ENCODE measurements around the gene LRRC30.

The LRRC30 gene

DNA sequence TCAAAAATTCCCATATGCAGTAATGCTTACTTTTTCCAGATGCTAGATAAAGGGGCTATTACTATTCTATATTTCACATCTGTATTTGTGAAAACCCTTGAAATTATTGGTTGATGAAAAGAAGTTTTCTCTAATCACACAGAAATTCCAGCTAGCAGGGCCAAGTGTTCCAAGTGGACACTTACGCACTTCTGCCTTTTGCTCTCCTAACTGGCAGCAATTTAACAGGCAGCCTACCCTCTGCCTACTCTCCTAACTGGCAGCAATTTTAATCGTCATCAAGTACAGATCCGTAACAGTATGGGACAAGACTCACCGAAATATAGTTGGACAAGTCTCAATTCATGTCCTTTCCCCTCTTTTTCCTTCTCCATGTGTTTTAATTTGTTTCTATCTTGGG lies 12.0 kb downstream of the LRRC30 start:
- DNase-seq, result no peak

- DNase-seq, result no peak
These were observed 18.0 kb downstream of the LRRC30 start for GRCh38 chr18:7248877-7249276.

GRCh38 chr18:7254163-7254562 lies 23.3 kb downstream of the LRRC30 start:
- no peak for DNase-seq

DNA sequence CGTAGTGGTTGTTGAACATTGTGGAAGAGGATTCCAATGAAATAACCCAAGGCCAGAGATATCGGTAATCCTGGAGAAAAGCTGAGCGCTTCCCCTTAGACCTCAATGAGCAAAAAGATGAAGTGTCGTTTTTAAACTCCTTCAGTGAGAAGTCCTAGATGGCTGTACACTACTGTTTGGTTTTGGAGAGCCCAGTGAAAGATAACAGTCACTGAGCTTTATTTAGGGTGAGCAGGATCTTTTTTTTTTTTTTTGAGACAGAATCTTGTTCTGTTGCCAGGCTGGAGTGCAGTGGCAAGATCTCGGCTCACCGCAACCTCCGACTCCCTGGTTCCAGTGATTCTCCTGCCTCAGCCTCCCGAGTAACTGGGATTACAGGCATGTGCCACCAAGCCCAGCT lies 24.2 kb downstream of the LRRC30 start:
- no peak for DNase-seq

DNA sequence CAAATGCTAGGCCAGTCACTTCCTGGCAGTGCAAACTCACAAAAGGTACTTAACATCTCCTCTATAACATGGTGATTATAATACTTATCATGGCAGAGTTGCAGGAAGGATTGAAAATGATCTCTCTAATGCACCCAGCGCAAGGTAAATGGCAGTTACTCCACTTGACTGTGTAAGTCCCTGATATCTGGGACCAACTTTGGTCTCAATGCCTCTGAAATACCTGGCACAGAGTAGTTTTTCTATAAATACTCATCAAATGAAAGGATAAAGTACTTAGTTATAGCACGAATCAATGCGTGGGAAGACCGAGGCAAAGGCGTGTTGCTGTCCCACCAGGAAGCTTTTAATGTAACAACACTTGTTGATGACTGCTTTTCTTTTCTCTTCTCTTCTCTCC lies 24.8 kb downstream of the LRRC30 start:
- DNase-seq, result no peak

DNA sequence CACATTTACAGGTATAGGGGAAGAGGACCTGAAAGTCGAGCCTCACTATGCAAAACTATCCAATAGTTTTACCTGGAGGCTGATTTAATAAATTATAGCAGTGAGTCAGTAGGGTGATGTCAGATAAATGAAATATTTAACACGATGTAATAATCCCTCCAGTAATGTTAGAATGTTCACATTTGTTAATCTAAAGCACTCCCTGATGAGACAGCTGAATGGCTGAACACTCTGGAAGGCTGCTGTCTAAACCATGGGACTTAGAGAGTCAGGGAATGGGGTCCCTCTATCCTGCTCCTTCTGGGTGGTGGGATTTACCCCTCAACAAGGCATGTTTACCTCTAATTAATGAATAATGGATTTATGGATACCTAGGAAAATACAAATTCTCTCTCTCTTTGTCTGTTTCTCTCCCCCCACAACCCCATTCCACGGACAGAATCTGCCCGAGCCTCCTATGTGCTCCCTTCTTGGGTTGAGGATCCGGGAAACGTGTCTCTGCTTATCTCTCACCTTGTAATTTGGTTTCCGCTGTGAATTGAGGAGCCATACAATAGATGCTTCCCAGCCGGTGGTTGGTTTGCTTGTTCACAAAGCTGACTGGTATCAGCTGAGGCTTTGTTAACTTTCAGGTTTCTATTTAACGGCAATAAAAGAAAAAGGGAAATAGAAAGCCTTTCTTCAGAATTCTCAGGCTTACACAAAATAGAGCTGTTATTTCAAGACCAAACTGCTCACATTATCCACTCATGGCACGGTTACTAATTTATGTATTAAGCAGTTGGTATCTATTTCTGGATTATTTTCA lies 25.9 kb downstream of the LRRC30 start:
- DNase-seq, result no peak

GRCh38 chr18:7257426-7257740 lies 26.5 kb downstream of the LRRC30 start:
- DNase-seq, result no peak

DNA sequence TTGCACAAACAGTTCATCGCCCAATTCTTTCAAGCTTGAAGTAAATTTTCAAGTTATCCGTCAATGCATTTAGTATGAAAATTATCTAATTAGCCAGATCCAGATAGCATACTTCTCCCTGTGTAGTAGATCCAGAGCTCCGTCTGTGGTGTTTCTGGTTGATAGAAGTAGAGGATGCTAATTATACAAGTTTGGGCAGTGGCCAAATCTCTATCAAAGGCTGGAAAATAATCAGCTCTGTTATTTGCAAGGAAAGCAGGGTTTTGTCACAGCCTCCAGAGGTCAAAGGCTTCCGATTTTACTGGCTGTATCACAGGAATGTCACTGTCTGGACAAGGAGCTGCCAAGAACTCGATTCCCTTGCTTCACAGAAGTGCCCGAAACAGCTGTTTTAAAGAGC lies 28.6 kb downstream of the LRRC30 start:
- DNase-seq, result no peak

DNA sequence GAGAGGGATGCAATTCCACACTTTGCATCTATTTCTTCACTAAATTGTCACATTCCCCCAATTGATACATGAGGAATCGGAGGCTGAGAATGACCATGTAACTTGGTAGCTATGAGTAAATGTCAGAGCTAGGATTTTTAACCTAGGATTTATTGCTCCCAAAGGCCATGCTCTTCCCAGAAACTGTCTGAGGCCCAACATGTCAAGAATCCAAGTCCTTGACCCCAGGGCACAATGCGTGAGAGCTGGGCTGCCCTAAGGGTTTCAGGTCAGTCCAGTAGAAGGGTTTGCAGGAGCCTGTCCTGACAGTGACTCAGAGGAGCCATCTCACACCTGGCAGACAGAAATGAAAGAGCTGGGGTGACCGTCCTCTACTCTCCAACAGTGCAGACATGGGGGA lies 30.3 kb downstream of the LRRC30 start:
- DNase-seq, result no peak

GRCh38 chr18:7267973-7268372 lies 37.1 kb downstream of the LRRC30 start:
- no peak for DNase-seq

- no peak for DNase-seq
These were observed 39.1 kb downstream of the LRRC30 start for GRCh38 chr18:7269942-7270341.

DNA sequence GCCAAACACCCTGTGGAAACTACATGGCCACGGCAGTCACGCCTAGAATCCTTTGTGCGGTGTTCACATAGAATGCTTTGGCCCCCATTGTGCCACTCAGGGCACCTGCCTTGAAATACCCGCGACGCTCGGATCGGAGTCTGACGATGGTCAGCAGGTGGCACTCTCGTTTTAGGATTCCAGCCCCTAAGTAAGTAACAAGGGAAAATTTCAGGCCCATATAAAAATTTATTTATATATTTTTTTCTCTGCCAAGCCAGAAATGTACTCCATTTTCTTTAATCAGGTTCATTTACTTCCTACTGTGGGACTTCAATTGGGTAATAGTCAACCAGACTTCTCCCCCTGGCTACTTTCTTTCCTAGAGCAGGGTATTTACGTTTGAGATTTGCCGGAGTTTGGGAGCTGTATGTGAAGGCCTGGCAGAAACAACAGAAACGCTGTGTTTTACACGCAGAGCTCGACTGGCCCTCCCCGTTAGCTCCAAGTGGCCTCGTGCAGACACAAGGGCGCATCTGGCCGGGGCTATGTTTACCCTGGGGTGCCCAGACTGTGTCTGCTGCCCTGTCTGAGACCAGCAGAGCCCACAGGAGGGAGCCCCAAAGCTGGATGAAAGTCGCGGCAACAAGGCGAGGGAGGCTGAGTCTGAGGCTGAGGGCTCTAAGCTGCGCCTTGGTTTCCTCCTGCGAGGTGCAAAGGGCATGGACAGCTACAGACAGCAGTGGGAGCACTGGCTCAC lies 41.6 kb downstream of the LRRC30 start:
- peak; percentile 13 to 73 for DNase-seq

- DNase-seq, result no peak
These were observed 42.5 kb downstream of the LRRC30 start for GRCh38 chr18:7273301-7273921.

- no peak for DNase-seq
These were observed 50.7 kb downstream of the LRRC30 start for GRCh38 chr18:7281579-7281978.

Data from NCI-H526 (cell line).